Measurements from ENCODE around the gene RIPK4.

DNA sequence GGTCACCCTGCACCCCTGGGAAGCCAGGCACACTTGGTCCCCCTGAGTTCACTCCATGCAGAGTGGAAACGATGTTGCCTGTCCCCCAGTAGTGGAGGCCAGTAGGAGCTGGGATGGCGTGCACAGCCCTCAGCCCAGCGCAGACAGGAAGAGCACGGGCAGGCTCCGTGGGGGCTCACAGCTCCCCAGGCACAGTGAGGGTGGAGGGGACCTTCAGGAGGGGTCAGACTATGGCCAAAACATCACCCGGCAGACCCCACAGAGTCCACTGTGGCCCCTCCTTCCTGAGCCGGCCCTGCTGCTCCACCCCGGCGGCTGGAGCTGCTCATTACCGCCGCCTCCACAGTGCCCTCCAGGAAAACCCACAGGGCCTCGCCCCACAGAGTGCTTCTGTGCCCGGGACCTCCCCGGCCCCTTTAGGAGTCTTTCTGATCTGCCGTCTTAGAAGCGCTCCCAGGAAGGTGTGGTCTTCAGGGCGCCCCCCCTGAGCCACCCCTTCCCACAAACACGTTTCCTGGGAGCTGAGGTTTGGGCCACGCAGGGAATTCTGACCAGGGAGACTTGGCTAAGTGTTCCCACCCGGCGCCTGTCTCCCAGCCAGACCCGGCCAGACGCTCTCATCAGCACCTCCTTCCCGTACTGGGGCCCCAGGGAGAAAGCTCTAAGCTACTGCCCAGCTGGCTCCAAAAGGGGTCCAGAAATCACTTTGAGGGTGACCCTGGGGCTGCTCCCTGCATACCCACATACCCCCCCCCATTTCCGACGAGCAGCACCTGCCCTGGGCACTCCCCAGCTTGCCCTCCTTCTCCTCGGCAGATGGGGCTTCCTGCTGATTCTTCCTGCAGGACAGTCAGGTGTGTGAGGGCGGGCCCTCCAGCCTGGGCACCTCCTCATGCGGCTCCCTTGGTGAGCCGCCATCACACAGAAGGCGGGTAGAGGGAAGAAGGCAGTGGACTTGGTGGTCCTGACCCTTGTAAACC is 38.8 kb downstream of the RIPK4 start:
- TF ChIP-seq POLR2AphosphoS5 (IDR thresholded peaks at IDR 0.05; ENCODE audit: borderline replicate concordance, low read depth, low read length) (no peak), EZH2 (IDR thresholded peaks at IDR 0.05) (no peak), FOXP2 (optimal IDR thresholded peaks at IDR 0.05; ENCODE audit: control extremely low read depth, extremely low read length, insufficient read depth) (no peak)

All from SK-N-MC (cell line).